ACC112 (cell line): ENCODE measurements around the gene TRH.

Source experiments
- H2AFZ ChIP-seq: fragments of 200-600 bp; sonication (generic); one replicate; pipeline ENCODE4 v1.6.0; 2017; ENCODE audit warnings: antibody characterized with exemption, low read length; ENCODE audit not compliant: unreplicated experiment
- H3K27ac ChIP-seq: fragments of 200-600 bp; sonication (generic); 2 replicates; pipeline ENCODE4 v1.5.1; 2014; ENCODE audit warnings: low read depth, mild to moderate bottlenecking, antibody characterized with exemption, low read length, moderate library complexity
- H3K27me3 ChIP-seq: fragments of 200-600 bp; sonication (generic); 2 replicates; pipeline ENCODE4 v1.6.1; 2014; ENCODE audit warnings: mild to moderate bottlenecking, antibody characterized with exemption, low read length, moderate library complexity, mixed read lengths; ENCODE audit not compliant: insufficient read depth
- H3K36me3 ChIP-seq: fragments of 200-600 bp; sonication (generic); 2 replicates; pipeline ENCODE4 v1.6.1; 2016; ENCODE audit warnings: mild to moderate bottlenecking, antibody characterized with exemption, low read length, moderate library complexity, mixed read lengths; ENCODE audit not compliant: insufficient read depth
- H3K4me1 ChIP-seq: fragments of 200-600 bp; sonication (generic); one replicate; pipeline ENCODE4 v1.6.1; 2016; ENCODE audit warnings: low read length, mixed read lengths; ENCODE audit not compliant: insufficient read depth, unreplicated experiment, control insufficient read depth
- H3K4me3 ChIP-seq: fragments of 200-600 bp; sonication (generic); 2 replicates; pipeline ENCODE4 v1.5.1; 2014; ENCODE audit warnings: mild to moderate bottlenecking, low read depth, low read length
- H3K79me2 ChIP-seq: fragments of 200-600 bp; sonication (generic); one replicate; pipeline ENCODE4 v1.6.0; 2016; ENCODE audit warnings: low read length; ENCODE audit not compliant: control insufficient read depth, unreplicated experiment, insufficient read depth

The TRH gene

DNA sequence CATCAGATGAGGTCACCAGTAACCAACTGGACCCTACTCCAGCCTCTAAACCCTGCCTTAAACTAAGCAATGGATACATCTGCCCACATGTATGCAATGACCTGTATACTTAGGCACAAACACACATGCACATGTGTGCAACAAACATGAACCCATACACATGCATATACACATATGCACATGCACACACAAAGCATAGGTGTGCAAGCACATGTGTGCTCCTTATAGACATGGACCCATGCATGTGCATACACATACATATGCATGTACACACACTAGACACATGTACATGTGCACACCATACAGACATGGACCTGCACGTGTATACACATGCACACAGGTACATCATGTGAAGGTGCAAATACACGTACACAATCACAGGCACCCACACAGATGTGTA lies 8.6 kb upstream of the TRH start:
- Histone ChIP-seq H3K4me1 (no peaks in the 10 kb centered on the region), H3K27me3 (peaks cover 43% of the 10 kb centered on the region), H3K27ac (no peak overlapping the region), H3K79me2 (no peaks in the 10 kb centered on the region), H2AFZ (no peak overlapping the region), H3K4me3 (no peak overlapping the region), H3K36me3 (no peaks in the 10 kb centered on the region)

DNA sequence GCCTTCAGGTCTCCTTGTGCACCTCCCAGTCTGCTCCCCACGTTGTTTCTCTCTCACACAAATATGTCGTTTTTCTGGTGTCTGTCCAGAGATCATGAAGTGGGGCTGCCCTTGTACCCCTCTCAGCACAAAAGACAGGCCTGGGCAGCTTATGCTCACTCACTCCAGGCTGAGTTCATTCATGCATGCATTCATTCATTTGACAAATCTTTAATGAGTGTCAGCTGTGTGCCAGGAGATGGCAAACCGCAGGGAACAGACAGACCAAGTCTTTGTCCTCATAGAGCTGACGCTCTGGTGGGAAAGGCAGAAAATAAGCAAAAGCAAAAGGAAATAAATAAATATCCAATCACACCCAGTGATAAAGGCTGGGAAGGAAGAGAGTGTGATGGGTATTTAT lies 7.6 kb upstream of the TRH start:
- H3K4me3 ChIP-seq = no peak overlapping the region
- H3K27ac ChIP-seq = no peak overlapping the region
- peaks cover 37% of the 10 kb centered on the region for H3K27me3 ChIP-seq
- no peaks in the 10 kb centered on the region for H3K79me2 ChIP-seq
- H3K4me1 ChIP-seq = no peaks in the 10 kb centered on the region
- H3K36me3 ChIP-seq = no peaks in the 10 kb centered on the region
- H2AFZ ChIP-seq = no peak overlapping the region

DNA sequence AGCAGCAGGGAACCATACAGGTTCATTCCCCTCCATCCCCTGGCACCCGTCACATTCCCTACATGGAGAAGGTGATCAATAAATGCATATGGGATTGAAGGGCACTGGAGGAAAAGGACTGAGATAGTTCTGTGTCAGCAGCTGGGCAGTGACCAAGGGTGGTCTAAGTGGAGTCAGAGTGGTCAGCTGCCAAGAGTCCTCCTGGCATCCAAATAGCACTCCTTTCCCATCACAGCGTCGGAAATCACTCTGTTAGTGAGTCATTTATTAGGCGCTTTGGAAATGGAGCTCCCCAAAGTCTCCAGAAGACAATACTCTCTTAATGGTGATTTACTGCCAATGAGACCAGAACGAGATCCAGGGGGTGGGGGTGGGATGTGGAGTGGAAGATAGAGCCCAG lies 6.8 kb upstream of the TRH start:
- Histone ChIP-seq H3K79me2 (no peaks in the 10 kb centered on the region), H3K36me3 (no peaks in the 10 kb centered on the region), H3K27me3 (peaks cover 44% of the 10 kb centered on the region), H3K4me1 (no peaks in the 10 kb centered on the region), H2AFZ (no peak overlapping the region), H3K4me3 (no peak overlapping the region), H3K27ac (no peak overlapping the region)

DNA sequence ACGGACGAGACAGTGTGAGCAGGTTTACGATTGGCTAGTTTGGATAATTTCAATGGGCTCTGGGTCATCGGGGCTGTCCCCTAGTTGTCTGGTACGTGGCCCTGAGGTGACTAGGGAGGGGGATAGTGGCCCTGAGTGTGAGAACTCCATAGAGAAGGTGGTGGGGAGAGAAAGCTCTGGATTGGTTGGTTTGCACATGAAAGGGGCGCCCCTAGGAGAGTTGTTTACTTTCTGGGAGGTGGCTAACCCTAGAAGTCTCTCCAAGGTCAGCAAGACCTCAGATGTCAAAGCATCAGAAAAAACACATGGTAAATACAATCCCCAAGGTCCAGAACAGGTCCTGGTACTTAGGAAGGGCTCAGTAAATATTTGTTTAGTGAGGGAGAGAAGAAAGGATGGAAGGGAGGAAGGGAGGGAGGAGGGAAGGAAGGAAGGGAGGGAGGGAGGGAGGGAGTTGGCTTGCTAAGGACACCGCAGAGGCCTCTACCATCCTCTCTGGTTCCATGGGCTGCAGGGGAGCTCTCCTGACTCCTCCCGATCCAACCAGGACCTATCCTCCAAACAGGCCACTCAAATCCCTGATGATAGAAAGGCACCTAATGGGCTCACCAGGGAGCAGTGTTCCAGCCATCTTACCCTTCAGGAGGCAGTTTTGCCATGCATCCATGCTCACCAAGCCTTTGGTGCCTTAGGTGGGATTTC lies 3.0 kb upstream of the TRH start:
- Histone ChIP-seq H3K4me3 (no peak overlapping the region), H3K27me3 (peaks cover 71% of the 10 kb centered on the region), H3K27ac (no peak overlapping the region), H3K36me3 (no peaks in the 10 kb centered on the region), H3K4me1 (no peaks in the 10 kb centered on the region), H3K79me2 (no peaks in the 10 kb centered on the region), H2AFZ (no peak overlapping the region)

DNA sequence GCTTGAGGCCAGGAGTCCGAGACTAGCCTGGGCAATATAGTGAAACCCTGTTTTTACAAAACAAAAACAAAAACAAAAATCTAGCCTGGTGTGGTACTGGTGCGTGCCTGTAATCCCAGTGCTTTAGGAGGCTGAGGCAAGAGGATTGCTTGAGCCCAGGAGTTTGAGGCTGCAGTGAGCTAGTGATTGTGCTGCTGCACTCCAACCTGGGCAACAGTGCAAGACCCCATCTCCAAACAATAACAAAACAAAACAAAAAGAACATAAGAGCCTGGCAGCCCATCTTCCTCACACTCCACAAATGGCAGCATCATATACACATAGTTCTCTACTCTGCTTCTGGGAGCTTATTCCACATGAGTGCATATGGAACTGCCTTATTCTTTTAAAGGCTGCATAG lies 2.2 kb upstream of the TRH start:
- peaks cover 71% of the 10 kb centered on the region for H3K27me3 ChIP-seq
- no peak overlapping the region for H3K27ac ChIP-seq
- no peaks in the 10 kb centered on the region for H3K36me3 ChIP-seq
- H3K79me2 ChIP-seq = no peaks in the 10 kb centered on the region
- no peak overlapping the region for H3K4me3 ChIP-seq
- H2AFZ ChIP-seq = no peak overlapping the region
- no peaks in the 10 kb centered on the region for H3K4me1 ChIP-seq

DNA sequence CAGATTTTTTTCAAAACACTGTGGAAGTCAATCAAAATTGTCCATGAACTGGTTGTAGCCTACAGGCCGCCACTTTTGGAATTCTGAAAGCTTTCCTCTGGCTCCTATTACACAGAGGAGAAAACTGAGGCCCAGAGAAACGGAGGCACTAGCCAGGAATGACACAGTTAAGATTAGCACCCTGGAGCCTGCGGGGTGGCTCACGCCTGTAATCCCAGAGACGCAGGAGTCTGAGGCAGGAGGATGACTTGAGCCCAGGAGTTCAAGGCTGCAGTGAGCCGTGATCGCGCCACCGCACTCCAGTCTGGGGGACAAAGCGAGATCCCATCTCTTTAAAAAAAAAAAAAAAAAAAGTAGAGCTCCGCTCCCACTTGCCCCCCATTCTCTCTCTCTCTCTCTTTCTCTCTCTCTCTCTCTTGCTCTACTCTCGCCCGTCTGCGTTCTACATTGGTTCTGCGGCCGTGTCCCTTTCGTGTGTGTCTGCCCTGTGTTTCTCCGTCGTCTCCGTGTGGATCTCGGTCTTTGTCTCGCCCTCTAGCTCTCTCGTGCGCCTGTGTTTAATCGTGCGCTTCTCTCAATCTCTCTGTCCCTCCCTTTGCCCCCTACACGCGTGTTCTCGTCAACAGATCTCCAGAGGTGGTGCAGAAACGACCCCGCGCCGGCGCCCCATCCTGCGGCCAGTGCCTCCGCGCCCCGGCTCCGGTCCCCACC lies 512 bp upstream of the TRH start:
- H3K79me2 ChIP-seq = no peaks in the 10 kb centered on the region
- H3K4me1 ChIP-seq = no peaks in the 10 kb centered on the region
- H2AFZ ChIP-seq = no peak overlapping the region
- H3K4me3 ChIP-seq = no peak overlapping the region
- H3K27ac ChIP-seq = no peak overlapping the region
- no peaks in the 10 kb centered on the region for H3K36me3 ChIP-seq
- H3K27me3 ChIP-seq = peaks cover 79% of the 10 kb centered on the region

DNA sequence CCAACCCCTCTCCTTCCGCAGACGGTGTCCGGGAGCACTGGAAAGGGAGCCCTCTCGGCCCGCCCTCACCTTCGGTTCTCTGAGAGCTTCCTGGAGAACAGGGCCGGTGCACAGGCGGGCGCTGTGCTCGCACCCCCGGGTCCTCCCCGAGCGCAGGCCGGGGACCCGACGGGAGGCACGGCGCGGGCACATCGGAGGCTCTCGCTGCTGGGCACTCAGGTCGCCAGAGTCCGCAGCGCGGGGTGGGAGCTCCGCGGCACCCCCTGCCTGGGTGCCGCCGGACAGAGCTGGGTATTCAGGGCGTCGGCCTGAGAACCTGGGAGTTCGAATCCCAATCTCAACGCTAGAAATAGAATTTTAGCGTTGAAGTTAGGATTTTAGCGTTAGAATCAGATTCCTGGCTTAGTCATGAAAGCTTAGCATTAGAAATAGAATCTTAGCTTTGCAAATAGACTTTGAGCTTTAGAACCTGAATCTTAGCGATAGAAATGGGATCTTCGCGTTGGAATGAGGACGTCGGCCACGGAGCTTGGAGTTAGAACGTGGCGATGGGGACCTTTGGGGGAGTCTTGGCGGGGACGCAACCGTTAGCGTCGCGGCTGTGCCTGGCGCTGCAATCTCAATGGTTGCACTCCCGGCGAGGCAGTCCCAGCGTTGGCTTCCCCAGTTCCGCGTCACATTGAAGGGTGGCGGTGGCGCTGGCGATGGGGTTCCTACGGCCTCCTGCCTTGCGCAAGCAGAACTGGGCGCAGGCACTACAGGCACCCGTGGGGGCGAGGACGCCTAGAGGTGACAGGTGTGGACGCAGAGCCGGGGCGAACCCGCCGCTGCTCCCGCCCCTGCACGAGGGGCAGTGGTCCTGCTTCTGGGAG lies 549 bp downstream of the TRH start:
- peaks cover 83% of the 10 kb centered on the region for H3K27me3 ChIP-seq
- no peaks in the 10 kb centered on the region for H3K79me2 ChIP-seq
- no peaks in the 10 kb centered on the region for H3K36me3 ChIP-seq
- H3K4me3 ChIP-seq = no peak overlapping the region
- no peak overlapping the region for H2AFZ ChIP-seq
- H3K4me1 ChIP-seq = no peaks in the 10 kb centered on the region
- no peak overlapping the region for H3K27ac ChIP-seq

DNA sequence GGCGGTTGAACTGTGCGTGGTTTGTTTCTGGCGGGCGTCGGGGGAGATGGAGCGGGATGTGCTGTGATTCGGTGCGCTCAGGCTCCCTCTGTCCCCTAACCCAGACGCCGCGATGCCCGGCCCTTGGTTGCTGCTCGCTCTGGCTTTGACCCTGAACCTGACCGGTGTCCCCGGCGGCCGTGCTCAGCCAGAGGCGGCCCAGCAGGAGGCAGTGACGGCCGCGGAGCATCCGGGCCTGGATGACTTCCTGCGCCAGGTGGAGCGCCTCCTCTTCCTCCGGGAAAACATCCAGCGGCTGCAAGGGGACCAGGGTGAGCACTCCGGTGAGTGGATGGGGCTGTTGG lies 1.2 kb downstream of the TRH start:
- Histone ChIP-seq H3K27ac (no peak overlapping the region), H3K79me2 (no peaks in the 10 kb centered on the region), H2AFZ (no peak overlapping the region), H3K27me3 (peaks cover 89% of the 10 kb centered on the region), H3K4me3 (no peak overlapping the region), H3K4me1 (no peaks in the 10 kb centered on the region), H3K36me3 (no peaks in the 10 kb centered on the region)

DNA sequence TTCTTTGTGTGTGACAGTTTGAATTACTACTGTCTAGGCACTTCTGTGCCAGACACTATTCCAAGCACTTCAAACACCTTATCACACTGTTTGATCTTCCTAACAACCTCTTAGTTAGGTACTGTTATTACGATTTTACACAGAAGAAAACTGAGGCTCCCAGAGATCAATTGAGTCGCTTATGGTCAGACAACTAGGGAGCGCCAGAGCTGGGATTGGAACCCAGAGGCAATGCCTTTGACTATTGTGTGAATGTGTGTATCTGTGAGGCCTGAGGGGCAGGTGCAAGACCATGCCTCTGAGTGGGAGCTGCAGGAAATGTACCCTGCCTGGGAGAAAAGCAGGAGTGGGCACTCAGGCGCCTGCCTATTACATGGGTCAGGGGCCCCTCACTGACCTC lies 1.8 kb downstream of the TRH start:
- no peak overlapping the region for H3K27ac ChIP-seq
- H3K79me2 ChIP-seq = no peaks in the 10 kb centered on the region
- no peaks in the 10 kb centered on the region for H3K36me3 ChIP-seq
- H3K4me3 ChIP-seq = no peak overlapping the region
- H3K27me3 ChIP-seq = peaks cover 95% of the 10 kb centered on the region
- no peaks in the 10 kb centered on the region for H3K4me1 ChIP-seq
- no peak overlapping the region for H2AFZ ChIP-seq

DNA sequence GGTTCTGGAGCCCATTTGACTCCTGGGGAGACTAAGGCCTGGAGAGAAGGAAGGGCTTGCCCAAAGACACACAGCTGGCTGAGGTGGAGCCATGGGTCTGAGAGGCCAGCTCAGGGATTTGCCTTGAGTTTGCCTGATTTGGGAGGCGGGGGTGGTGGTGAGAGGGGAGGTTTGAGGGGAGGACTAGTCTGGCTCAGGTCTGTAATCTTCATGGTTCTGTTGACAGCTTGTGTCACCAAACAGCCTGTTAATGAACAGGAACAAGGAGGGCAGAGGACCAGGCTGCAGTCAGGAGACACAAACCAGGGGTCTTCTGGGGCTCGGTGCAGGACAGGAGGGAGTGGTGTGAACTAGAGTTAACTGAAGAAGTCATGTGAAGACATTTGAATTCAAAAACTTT lies 3.6 kb downstream of the TRH start:
- Histone ChIP-seq H3K36me3 (no peaks in the 10 kb centered on the region), H3K4me3 (no peak overlapping the region), H3K4me1 (no peaks in the 10 kb centered on the region), H3K79me2 (no peaks in the 10 kb centered on the region), H3K27ac (no peak overlapping the region), H3K27me3 (peaks cover 97% of the 10 kb centered on the region), H2AFZ (no peak overlapping the region)
